Astrocyte of the spinal cord (primary cell): ENCODE measurements around the gene CHST8.
A peak's percentile ranks its signal among the peaks of the same experiment; 100 is the strongest.

Experiments used
- DNase-seq: peaks from one replicate; pipeline ENCODE4 v3.0.0; 2011; ENCODE audit warnings: low read depth, low spot score
- H3K4me3 ChIP-seq: 2 replicates; pipeline ENCODE4 v1.5.1; 2011; ENCODE audit warnings: low read depth, mild to moderate bottlenecking, low read length, moderate library complexity
- CTCF ChIP-seq: IDR thresholded peaks from 2 replicates; pipeline ENCODE4 v1.5.1; 2012; ENCODE audit warnings: low read depth, mild to moderate bottlenecking, low read length, inconsistent platforms
- in situ Hi-C: cut with HindIII; loops from 2 replicates; pipeline ENCODE4 v1.10.0; 2017; ENCODE audit warnings: low sequenced_read_pairs

The CHST8 gene

GRCh38 chr19:33736787-33737186 lies 115.0 kb downstream of the CHST8 start:
- no peak overlapping the region for H3K4me3 ChIP-seq
- in situ Hi-C loops = no loop called here
- no peak for DNase-seq
- no peak for TF ChIP-seq CTCF

DNA sequence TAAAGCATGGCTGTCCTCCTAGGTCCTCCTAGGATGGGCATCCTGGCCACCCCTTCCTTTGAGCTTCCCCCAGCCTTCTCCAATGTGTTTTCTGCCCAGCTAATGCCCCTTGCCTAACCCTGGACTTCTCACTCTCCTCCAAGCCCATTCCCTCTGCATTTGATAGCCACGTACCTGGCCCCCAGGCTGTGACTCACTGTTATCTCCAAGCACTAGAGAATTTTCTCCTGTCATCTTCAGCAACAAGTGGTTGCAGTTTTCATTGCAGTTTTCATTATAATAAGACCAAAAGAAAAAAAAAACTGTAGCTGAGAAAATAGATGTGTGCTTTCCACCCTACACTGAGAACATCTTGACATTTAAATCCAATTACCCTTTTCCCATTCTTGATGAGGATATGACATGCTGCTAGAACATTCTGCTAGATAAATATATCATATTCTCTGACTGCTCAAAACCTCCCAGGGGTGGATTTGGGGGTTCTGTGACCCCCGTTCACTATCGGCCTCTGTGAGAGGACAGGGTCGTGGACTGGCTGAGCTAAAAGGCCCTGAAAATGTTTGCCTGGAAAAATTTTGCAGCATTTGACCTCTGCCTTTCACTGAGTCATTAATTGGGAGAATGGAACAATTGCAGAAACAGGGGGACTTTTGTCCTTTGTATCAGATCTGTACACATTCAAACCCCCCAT lies 116.1 kb downstream of the CHST8 start:
- H3K4me3 ChIP-seq = no peak overlapping the region
- no peak for DNase-seq
- in situ Hi-C loops = no loop called here
- TF ChIP-seq CTCF = no peak

DNA sequence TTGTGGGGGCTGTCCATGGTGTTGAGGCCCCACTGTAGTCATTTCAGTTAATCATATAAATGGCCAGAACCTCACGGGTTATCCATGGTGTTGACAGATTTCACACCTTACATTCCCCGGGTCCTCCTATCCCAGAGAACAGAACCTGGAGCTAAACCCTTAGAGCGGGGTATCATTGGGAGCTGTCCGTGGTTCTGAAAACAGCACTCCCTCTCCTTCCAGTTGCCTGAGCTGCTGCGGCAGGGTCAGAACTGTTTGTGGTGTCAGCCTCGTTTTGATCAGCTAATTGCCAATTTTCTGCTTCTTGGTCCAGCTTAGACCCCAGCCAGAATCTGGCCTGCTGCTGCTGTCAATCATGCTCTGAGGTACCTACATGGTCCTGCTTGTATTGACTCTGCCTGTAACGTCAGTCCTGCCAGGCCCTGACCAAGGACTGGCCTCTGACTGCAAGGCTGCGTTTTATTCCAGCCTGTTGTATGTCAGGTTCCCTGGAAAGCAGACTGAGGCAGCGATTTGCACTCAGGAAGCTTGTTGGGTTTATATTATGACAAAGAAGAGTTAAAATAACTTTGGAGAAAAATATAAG lies 119.2 kb downstream of the CHST8 start:
- no peak for TF ChIP-seq CTCF
- in situ Hi-C loops = no loop called here
- DNase-seq = peak; percentile 9
- no peak overlapping the region for H3K4me3 ChIP-seq

DNA sequence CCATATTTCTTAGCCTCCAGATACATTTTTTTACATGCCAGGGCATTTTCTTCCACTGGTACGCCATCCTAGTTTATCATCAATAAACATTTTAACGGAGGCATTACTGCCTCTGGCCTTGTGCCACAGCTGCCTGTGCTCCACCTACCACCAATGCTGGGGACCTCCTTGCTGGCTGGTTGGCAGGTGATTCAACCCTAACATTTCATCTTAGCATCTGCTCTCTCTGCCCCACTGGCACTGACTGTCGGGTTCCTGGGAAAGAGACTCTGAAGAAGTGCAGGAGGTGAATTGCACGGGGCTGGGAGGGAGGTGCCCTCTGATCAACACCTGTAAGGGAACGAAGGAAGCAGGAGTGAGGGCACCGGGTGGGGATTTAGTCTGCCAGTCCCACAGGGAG lies 123.5 kb downstream of the CHST8 start:
- in situ Hi-C loops = no loop called here
- no peak for TF ChIP-seq CTCF
- no peak for DNase-seq
- no peak overlapping the region for H3K4me3 ChIP-seq

DNA sequence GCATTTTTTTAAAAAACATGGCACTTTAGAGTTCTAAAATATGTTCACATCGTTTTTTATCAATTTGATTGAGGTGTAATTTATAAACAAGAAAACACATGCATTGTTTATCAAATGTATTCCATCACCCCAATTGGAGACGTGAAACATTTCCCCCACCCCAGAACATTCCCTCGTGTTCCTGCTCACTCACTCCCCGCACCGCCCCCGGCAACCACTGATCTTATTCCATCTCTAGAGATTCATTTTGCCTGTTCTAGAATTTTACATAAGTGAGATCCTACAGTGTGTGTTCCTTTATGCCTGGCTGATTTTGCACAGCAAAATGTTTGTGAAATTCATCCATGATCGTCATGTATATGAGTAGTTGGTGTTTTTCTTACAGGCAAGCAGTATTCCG lies 124.4 kb downstream of the CHST8 start:
- in situ Hi-C loops = no loop called here
- DNase-seq = no peak
- H3K4me3 ChIP-seq = no peak overlapping the region
- no peak for TF ChIP-seq CTCF

- TF ChIP-seq CTCF = no peak
- in situ Hi-C loops = no loop called here
- no peak overlapping the region for H3K4me3 ChIP-seq
- DNase-seq = no peak
These were observed 125.5 kb downstream of the CHST8 start for GRCh38 chr19:33747273-33747672.
